KOPT-K1 (cell line): ENCODE data around the gene TUBGCP6.

Source experiments
- H3K27ac ChIP-seq: fragments of 200-600 bp; sonication (generic); 2 replicates; pipeline ENCODE4 v1.5.1; 2016; ENCODE audit warnings: antibody characterized with exemption, mild to moderate bottlenecking, low read depth, low read length; ENCODE audit not compliant: poor library complexity, severe bottlenecking
- H3K36me3 ChIP-seq: fragments of 200-600 bp; sonication (generic); 2 replicates; pipeline ENCODE4 v1.5.1; 2017; ENCODE audit warnings: antibody characterized with exemption, mild to moderate bottlenecking, low read length, moderate library complexity; ENCODE audit not compliant: insufficient read depth
- H3K9me3 ChIP-seq: fragments of 200-600 bp; sonication (generic); 2 replicates; pipeline ENCODE4 v1.5.1; 2017; ENCODE audit warnings: antibody characterized with exemption, low read length, mild to moderate bottlenecking; ENCODE audit not compliant: insufficient read depth, poor library complexity, severe bottlenecking

The TUBGCP6 gene

GRCh38 chr22:50186761-50187523, 57.9 kb downstream of the TUBGCP6 start:
- Histone ChIP-seq H3K27ac (peak overlapping the region; percentile 70), H3K36me3 (peaks cover 7% of the 10 kb centered on the region; the same call in 1 of the 2 replicates)

DNA sequence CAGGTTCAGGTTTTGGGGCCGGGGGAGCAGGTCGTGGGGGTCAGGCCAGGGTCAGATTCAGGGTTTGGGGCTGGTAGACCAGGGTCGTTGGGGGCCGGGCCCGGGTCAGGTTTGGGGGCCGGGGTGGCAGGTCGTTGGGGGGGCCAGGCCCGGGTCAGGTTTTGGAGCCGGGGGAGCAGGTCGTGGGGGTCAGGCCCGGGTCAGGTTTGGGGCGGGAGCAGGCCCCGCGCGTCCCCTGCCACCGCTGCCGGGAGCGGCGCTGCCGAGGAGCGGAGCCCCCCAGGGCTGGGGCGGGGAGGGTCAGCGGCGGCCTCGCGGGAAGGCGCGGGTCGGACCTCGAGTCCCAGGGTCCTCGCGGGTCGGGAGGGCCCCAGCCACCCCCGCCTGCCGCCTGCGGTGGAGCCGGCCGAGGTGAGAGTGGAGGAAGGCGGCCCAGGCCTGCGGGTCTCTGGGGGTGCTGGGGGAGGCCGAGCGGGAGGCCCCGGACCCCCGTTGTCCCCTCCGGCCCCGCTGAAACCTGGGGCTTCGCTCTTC, 58.6 kb downstream of the TUBGCP6 start:
- H3K27ac ChIP-seq = peak overlapping the region; percentile 70

More at GRCh38 chr22:50186761-50187523, 57.9 kb downstream of the TUBGCP6 start:
- no peaks in the 10 kb centered on the region for H3K9me3 ChIP-seq

GRCh38 chr22:50185375-50186087, 59.3 kb downstream of the TUBGCP6 start, which contains the start of gene TRABD:
TSS of gene TRABD (plus strand) at chr22:50185913. CDS start at chr22:50193061, 7,148 bp downstream.
- Histone ChIP-seq H3K9me3 (no peaks in the 10 kb centered on the region), H3K36me3 (peaks cover 7% of the 10 kb centered on the region; the same call in 1 of the 2 replicates), H3K27ac (peak within 1 kb of the TSS; percentile 70)

More for the DNA sequence above, 58.6 kb downstream of the TUBGCP6 start:
- no peaks in the 10 kb centered on the region for H3K9me3 ChIP-seq
- H3K36me3 ChIP-seq = peaks cover 7% of the 10 kb centered on the region; the same call in 1 of the 2 replicates

GRCh38 chr22:50184902-50185374, 59.9 kb downstream of the TUBGCP6 start:
- Histone ChIP-seq H3K9me3 (no peaks in the 10 kb centered on the region), H3K36me3 (peaks cover 7% of the 10 kb centered on the region; the same call in 1 of the 2 replicates), H3K27ac (peak overlapping the region; percentile 49)

- Histone ChIP-seq H3K27ac (no peak overlapping the region), H3K36me3 (peaks cover 7% of the 10 kb centered on the region; the same call in 1 of the 2 replicates), H3K9me3 (no peaks in the 10 kb centered on the region)
These were observed 60.6 kb downstream of the TUBGCP6 start for GRCh38 chr22:50184004-50184901.

- no peak overlapping the region for H3K27ac ChIP-seq
- H3K36me3 ChIP-seq = peaks cover 2% of the 10 kb centered on the region; the same call in 1 of the 2 replicates
- H3K9me3 ChIP-seq = no peaks in the 10 kb centered on the region
These were observed 61.5 kb downstream of the TUBGCP6 start for GRCh38 chr22:50183141-50183971.

GRCh38 chr22:50182176-50183081, 62.4 kb downstream of the TUBGCP6 start:
- Histone ChIP-seq H3K9me3 (no peaks in the 10 kb centered on the region), H3K27ac (no peak overlapping the region), H3K36me3 (no peaks in the 10 kb centered on the region)

GRCh38 chr22:50180727-50181521, 63.9 kb downstream of the TUBGCP6 start:
- Histone ChIP-seq H3K36me3 (no peaks in the 10 kb centered on the region), H3K9me3 (no peaks in the 10 kb centered on the region), H3K27ac (no peak overlapping the region)

- H3K9me3 ChIP-seq = no peaks in the 10 kb centered on the region
- no peaks in the 10 kb centered on the region for H3K36me3 ChIP-seq
- no peak overlapping the region for H3K27ac ChIP-seq
These were observed 64.7 kb downstream of the TUBGCP6 start for GRCh38 chr22:50179937-50180726.

- Histone ChIP-seq H3K27ac (no peak overlapping the region), H3K9me3 (no peaks in the 10 kb centered on the region), H3K36me3 (no peaks in the 10 kb centered on the region)
These were observed 65.7 kb downstream of the TUBGCP6 start for GRCh38 chr22:50178871-50179869.

GRCh38 chr22:50178471-50178864, 66.4 kb downstream of the TUBGCP6 start:
- no peaks in the 10 kb centered on the region for H3K36me3 ChIP-seq
- H3K9me3 ChIP-seq = no peaks in the 10 kb centered on the region
- no peak overlapping the region for H3K27ac ChIP-seq
